Left hindlimb (tissue), 1 donor: ENCODE measurements around the gene UPK3B.
"Not testable (repeated sequence)": the region's sequence is repeated elsewhere in the genome, so short reads cannot be mapped to it uniquely, and the experiment has no call there.

Experiments
- DNase-seq: peaks from one replicate; pipeline ENCODE4 v3.0.0-alpha.2; 2018

The UPK3B gene

DNA sequence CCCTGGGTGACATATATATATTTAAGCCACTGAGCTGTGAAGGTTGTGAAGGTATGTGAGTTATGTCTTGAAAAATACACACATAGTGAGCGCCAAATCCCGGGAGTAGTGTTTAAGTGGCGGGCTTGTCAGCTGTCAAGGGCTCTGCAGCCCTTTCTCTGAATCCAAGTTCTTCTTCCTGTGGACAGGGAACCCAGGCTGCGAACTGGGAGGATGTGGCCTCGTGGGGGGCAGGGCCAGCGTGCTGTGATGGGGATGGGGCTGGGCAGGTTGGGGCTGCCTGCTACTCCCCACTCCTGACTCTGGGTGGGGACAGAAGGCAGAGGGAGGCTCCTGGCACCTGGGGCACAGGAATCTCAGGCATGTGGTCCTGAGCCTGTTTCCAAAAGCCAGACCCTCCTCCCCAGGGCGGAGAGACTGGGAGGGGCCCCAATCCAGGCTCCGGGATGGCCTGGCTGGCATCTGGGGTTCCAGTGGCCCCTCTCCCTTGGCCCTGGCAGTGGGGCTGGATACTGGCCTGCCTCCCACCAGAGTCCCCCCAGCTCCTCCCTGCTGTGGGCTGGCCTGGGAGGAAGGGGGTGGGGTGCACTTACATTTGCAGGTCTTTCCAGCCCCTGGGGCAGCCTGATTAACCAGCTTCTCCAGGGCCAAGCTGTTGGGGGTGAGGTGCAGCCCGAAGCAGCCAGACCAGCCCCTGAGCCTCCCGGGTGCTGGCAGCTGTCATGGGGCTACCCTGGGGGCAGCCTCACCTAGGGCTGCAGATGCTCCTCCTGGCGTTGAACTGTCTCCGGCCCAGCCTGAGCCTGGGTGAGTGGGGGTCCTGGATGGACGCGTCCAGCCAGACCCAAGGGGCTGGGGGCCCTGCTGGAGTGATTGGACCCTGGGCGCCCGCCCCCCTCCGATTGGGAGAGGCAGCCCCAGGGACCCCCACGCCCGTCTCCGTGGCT, at the start of gene UPK3B:
UPK3B (plus strand) TSS at position 622 of the 947 bp plus-strand sequence; CDS start at position 723, 101 bp downstream.
- peak; percentile 37 for DNase-seq

DNA sequence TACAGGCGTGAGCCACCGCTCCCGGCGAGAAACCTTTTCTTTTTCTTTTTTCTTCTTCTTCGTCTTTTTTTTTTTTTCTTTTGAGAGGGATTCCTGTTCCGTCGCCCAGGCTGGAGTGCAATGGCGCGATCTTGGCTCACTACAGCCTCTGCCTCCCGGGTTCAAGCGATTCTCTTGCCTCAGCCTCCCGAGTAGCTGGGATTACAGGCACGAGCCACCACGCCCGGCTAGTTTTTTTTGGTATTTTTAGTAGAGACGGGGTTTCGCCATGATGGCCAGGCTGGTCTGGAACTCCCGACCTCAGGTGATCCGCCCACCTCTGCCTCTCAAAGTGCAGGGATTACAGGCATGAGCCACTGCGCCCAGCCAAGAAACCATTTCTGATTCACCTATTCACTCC, 49.6 kb upstream of the UPK3B start:
- not testable (repeated sequence) for DNase-seq

DNA sequence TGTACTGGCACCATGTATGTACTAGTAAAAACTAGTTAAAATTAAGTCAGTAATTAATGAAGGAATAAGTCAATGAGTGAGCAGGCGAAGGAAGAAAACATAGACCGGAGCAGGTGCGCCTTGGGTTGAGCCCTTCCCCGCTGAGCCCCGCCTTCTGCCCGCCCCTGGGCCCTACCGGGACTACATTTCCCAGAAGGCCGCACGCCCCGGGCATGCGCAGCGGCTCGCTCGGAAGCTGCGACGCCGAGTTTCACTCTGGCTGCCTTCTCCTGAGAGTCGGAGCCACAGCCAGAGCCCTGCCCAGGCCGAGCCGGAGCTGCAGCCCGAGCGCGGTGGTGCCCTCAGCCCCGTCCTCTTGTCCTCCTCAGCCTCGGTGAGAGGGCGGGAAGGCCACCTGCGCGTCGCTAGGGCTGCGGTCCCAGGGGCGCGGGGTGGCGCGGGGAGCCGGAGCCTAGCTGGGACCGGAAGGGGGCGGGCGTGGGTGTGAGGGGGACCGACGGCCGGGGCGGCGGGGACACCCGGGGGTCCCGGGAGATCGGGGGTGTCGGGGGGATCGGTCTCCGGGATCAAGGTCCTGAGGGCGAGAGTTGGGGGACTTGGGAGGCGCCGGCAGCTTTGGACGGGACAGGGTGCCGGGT, 48.8 kb upstream of the UPK3B start, which contains the start of gene DTX2:
DTX2 (plus strand) TSS at position 246 of the 638 bp plus-strand sequence. CDS start 18,801 bp downstream, outside the sequence.
- DNase-seq = not testable (repeated sequence)

DNA sequence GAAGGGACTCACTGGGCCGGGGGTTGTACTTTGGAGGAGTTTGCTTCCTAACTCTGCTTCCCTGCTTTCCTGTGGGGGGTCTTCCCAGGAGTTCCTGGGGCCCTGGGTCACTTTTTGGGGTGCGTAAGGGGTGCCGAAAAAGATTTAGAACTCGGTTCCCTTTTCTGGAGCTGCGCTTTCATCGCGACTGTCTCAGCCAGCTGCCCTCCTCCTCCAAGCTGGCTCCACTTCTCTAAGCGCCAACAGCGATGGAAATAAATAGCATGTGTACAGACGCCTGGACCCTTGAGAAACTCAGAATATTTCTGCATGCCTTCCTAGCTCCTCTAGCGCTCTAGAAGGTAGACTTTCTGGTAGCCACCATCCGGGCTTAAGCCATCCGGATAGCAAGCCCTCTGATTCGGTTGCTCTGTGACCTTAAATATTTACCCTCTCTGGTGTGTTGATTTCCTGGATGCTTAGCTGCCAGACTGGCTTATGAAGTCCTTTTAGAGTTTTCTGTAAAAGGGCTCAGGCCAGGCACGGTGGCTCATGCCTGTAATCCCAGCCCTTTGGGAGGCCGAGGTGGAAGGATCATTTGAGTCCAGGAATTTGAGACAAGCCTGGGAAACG, 48.0 kb upstream of the UPK3B start:
- not testable (repeated sequence) for DNase-seq

DNA sequence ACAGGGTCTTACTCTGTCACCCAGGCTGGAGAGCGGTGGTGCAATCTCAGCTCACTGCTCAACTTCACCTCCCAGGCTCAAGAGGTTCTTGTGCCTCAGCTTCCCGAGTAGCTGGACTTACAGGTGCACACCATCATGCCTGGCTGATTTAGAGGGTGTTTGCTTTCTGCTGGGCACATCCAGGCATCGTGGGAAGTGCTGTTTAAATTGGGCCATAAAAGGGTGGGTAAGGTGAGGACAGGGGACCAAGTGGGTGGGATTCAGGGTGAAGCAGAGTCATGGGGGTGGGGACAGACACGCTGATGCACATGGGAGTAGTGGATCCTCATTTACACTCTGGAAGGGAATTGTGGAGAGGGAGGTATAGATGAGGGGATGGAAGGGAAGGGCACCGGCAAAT, 45.4 kb upstream of the UPK3B start:
- DNase-seq = not testable (repeated sequence)

DNA sequence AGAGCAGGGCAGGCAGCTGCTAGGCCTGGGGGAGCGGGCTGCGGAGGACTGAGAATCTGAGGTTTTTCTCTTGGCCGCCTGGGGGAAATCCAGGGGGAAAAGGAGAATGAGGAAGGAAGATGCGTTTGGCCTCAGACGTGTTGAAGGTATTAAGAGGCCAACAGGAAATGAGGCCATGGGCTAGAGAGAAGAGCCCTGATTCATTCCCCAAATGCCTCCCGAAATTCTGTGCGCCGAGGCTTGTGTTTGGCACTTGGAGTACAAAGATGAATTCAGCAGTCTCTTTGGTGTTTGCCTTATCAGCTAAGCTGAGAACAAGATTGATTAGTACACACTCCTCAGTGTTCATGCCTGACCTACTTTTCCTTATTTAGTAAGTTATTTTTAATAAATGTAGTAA, 44.4 kb upstream of the UPK3B start:
- DNase-seq = not testable (repeated sequence)

DNA sequence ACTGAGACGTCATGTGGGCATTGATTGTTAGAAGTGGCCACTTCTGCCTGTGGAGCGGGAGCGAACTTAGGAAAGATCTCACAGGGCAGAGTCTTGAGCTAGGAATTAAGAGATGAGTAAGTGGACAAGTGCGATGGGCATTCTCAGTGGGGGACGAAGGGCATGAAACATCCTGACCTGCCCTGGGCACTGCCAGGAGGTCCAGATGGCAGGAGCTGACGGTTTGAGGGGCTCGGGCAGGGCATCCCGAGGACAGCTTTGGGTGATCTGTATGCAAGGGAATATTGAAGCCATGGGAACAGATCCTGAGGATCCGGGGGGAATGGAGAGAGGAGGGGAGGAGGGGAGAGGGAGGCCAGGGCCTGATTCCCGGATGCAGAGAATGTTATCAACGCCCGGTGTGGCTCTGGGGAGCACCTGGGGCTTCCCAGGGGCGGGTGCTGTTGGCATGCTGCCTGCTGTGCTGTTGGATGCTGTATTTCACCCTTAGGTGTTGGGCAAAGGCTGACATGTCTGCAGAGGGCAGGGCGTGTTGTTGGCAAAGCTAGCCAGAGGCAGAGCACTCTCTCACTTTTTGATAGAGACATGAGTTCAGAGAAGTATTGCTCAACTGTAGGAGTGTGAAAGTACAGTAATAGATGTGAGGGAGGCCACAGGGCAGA, 42.5 kb upstream of the UPK3B start:
- DNase-seq = not testable (repeated sequence)

DNA sequence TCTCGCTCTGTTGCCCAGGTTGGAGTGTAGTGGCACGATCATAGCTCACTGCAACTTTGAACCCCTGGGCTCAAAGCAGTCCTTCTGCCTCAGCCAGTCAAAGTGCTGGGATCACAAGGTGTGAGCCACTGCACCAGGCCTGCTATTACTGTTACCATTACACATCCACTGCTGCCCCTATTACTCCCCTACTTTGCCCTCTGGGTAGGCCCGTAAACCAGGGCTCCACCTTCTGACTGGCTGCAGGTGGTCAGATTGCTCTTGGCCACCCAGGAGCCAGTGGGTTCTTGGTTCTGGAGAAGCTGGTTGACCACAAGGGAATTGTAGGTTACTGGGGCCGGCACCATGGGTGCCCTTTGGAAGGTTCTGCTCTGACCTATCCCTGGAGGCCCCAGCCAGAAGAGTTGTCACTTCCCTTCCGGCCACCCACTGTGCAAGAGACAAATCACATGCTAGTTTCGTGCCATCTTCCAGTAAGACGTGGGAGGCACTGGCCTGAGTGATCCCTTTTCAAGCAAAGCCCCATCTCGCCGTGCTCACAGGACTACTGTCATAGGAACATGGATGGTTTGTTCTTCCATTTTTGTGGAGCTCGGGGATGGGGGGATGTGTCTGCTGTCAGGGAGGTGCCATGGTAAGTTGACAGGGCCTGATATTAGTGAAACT, 38.7 kb upstream of the UPK3B start:
- not testable (repeated sequence) for DNase-seq

DNA sequence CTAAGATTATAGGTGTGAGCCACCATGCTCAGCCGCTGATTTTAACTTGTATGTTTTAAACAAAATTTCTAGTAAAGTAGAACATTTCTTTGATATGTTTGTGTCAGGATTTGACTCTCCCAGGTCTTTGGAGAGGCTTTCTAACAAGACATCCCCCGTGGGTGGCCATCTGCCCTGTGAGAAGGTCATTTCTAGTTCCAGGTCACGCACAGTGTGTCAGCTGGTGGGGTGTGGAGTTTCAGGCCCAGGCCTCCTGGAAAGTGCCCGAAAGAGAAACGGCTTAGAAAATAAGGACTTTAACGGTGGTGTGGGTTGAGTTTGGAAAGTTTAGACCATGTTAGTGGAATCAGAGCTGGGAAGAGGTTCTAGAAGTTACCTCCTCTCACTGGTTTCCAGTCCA, 37.3 kb upstream of the UPK3B start:
- not testable (repeated sequence) for DNase-seq

DNA sequence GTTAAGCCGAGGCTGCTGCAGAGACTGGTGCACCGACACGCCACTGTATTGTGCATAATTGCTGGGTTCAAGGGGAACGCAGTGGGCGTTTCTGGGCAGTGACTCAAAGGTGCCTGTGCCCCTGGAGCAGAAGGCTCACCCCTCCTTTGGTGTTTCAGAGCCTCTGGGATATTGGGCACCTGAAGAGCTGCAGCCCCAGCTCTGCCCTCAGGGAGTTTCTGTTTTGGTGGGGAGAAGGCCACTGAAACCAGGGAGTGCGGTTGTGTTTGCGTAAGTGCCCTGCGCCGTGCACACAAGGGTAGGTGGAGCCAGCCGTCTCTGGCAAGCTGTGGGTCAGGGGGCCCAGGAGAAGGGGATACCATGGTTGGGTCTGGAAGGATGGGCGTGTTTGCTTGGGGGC, 34.1 kb upstream of the UPK3B start:
- not testable (repeated sequence) for DNase-seq

DNA sequence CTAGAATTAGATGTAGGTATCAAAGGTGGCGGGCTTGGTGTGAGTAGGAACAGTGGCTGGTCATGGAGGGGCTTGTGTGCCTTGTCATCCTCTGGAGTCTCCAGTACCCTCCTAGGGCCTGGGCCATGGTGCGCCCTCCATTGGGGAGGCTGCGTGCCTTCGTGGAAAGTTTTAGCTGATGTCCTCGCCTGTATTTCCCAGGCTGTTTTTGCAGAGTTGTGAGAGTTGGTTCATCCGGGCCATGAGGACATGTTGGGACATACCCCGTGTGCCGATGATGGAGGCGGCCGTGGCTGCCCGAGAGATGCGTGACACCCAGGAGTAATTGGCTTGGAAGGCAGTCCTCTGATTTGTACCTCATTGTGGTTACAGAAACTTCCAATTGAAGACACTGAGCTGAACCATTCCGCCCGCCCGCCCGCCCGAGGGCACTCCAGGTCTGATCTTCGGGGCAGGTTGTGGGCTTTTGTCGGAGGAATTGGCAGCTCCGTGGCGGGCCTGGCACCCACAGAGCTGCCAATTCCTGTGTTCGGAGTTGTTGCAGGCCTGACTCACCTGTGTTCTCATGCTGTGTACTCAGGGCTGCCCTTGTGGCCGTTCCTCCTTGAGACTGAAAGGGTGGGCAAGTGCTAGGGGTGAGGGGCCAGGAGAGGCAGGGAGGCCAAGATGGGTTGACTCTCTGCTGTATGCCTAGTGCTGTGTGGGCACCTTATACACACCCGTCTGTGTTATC, 33.4 kb upstream of the UPK3B start:
- not testable (repeated sequence) for DNase-seq

DNA sequence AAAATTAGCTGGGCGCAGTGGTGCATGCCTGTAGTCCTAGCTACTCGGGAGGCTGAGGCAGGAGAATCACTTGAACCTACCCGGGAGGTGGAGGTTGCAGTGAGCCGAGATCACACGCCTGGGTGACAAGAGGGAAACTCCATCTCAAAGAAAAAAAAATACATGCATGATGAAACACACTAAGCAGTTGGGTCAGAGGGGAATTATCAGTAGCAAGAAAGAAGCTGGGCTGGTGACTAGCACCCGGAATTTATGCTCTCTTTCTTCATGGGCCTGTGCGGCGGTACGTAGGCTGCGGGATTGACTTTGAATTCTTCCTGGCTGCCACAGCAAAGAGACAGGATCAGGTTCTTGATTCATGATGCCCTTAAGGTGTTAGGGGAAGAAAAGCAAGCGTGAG, 30.7 kb upstream of the UPK3B start:
- not testable (repeated sequence) for DNase-seq

DNA sequence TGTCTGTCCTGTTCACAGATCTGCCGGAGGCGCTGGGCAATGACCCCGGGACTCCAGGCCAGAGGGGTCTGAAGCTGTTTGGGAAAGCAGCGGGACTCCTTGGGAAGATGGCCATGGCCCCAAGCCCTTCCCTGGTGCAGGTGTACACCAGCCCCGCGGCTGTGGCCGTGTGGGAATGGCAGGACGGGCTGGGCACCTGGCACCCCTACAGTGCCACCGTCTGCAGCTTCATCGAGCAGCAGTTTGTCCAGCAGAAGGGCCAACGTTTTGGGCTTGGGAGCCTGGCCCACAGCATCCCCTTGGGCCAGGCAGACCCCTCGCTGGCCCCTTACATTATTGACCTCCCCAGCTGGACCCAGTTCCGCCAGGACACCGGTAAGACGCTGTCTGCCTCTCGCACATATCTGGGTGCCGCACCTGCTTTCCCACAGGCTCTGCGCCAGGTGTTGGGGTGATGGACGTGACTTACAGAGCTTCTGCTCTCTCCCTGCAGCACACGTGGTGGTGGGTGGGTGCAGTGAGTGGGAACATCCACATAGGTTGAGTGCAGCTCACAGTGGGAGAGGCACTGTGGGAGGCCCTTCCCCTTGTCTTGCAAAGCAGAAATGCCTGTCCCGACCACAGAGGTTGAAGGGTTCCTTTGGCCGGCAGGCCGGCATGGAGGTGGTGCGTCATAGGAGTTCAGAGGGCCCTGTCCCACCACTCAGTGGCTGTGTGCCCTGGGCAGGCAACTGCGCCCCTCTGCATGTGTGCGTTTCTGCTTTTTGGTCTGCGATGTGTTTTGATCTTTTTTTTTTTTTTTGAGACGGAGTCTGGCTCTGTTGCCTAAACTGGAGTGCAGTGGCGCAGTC, 29.7 kb upstream of the UPK3B start:
- DNase-seq = not testable (repeated sequence)

DNA sequence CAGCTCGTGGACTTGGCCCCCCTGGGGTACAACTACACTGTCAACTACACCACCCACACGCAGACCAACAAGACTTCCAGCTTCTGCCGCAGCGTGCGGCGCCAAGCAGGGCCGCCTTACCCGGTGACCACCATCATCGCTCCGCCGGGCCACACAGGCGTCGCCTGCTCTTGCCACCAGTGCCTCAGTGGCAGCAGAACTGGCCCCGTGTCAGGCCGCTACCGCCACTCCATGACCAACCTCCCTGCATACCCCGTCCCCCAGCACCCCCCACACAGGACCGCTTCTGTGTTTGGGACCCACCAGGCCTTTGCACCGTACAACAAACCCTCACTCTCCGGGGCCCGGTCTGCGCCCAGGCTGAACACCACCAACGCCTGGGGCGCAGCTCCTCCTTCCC, 27.7 kb upstream of the UPK3B start:
- DNase-seq = peak; percentile 13

DNA sequence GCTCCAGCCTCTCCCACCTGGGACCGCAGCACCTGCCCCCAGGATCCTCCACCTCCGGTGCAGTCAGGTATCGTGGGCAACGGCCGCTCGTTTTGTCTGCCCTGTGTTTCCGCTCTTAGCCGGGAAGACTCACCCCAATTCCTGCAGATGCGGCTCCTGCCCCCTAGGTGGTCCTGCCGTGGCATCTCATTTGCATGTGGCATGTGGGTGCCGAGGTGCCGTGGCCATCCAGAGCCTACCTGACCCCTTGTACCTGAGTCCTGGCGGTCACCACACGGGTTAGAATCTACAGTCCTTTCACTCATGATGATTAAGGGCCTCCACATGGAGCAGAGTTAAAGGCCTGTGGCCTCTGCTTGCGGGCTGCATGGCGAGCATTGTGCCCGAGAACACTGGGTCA, 27.3 kb upstream of the UPK3B start:
- DNase-seq = not testable (repeated sequence)

DNA sequence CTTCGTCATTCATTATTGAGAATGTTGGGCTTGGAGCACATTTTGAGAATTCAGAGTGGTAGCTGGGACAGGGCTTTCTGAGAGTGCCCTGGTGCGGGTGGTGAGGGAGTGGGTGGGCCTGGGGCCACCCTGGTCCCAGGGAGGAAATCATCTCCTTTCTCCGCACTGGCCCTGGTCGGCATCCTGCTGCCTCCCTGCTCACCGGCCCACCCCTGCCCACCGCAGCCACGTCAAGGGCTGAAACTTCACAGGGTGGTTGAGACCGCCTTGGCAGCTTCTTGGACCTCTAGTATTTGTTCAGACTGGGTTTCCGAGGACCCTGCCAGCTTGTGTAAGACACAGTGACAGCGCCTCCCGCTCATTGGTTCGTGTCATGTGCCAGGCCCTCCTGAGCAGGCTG, 25.9 kb upstream of the UPK3B start:
- not testable (repeated sequence) for DNase-seq

DNA sequence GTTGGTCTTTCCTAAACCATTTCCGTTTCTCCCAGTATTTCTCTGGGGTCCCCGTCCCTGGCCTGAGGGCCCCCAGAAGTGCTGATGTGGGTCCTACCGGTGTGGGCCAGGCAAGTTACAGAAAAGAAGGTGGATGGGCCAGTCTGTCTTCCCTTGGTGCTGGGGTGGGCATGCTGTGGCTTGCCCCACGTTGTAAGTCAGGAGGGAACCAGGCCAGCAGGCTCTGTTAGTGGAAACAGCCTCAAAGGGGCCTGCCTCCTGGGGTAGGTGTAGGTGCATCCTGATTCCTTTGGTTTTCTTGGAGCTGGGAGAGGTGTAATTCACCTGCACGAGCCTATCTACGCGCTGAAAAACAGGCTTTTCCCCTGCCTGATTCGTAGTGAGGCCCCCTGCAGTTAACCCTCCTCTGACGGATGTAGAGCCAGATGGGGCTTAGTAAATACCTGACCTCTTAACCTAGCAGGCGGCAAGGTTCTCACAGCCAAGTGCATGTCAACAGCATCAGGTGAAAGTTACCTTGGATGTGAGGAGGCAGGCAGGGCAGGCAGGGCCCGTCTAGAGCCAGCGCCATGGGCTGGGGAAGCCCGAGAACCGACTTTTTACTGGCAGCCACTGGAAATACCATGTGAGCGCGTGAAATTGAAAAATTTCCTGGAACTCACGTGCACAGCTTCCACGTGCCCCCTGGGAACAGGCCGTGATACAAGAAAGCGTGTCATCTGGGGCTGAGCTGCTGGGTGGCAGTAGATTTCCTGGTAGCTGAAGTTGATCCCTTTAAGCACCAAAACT, 24.3 kb upstream of the UPK3B start:
- DNase-seq = not testable (repeated sequence)

DNA sequence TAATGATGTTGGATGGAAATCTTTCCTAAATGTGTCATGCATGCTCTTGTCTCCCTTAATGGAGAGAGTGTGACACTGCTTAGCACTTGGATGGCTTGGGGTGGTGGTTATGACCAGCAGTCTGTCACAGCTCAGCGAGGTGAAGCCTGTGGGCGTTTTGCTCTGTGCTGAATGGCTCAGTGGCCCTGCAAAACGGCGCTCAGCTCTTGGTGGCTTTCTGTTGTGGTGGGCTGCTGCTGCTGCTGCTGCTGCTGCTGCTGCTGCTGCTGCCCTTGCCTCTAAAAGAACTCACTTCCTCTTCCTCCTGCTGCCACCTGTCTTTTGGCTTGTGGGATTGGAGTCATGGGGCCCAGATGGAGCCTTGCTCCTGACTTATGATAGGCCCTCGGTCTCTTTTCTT, 23.7 kb upstream of the UPK3B start:
- DNase-seq = not testable (repeated sequence)

DNA sequence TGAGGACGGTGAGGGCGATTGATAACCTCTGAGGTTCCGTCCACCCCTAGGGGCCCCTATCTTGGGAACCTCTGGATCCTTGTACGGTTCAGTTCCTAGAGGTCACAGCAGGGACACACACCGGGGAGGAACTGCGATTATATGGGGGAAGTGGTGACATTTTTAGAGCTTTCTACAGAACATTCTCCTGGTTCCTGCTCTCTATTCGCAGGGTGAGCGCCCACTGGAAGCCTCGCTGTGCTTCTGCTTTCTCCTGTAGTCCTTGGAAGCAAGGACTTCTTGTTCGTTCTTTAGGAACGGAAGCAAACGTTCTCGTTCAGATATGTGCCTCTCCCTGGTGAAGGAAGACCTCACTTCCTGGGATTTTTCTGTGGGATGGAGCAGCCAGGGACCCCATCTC, 22.4 kb upstream of the UPK3B start:
- not testable (repeated sequence) for DNase-seq

DNA sequence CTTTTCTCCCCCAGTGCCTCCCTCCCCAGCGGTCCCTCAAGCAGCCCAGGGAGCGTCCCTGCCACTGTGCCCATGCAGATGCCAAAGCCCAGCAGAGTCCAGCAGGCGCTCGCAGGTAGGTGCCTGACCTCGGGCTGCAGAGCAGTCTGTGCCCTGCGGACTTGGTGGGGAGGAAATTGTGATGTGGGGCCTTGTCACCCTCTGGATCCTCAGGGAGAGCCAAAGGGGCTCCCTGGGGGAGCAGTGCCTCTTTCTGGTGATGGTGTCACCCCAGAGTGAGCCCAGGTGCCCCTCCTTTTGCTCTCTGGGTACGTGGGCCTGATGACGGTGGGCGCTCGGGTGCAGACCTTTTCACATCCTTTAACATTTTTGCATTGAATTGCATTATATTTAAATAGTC, 18.2 kb upstream of the UPK3B start:
- DNase-seq = not testable (repeated sequence)
